IPS-18c (cell line): ENCODE results near the gene KLK3.
"Not testable (repeated sequence)": the region's sequence is repeated elsewhere in the genome, so short reads cannot be mapped to it uniquely, and the experiment has no call there.

Experiments
- H3K4me3 ChIP-seq: 2 replicates; pipeline ENCODE4 v1.7.0; 2013; ENCODE audit warnings: low read depth, mild to moderate bottlenecking, low read length, moderate library complexity; ENCODE audit not compliant: insufficient read depth
- H3K9me3 ChIP-seq: one replicate; pipeline ENCODE4 v1.6.1; 2013; ENCODE audit warnings: mild to moderate bottlenecking, low read length, moderate library complexity; ENCODE audit not compliant: control insufficient read depth, insufficient read depth

The KLK3 gene

DNA sequence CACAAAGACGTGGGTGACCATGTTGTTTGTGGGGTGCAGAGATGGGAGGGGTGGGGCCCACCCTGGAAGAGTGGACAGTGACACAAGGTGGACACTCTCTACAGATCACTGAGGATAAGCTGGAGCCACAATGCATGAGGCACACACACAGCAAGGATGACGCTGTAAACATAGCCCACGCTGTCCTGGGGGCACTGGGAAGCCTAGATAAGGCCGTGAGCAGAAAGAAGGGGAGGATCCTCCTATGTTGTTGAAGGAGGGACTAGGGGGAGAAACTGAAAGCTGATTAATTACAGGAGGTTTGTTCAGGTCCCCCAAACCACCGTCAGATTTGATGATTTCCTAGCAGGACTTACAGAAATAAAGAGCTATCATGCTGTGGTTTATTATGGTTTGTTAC, 24.1 kb downstream of the KLK3 start:
- Histone ChIP-seq H3K9me3 (no peaks in the 10 kb centered on the region), H3K4me3 (no peak overlapping the region)

DNA sequence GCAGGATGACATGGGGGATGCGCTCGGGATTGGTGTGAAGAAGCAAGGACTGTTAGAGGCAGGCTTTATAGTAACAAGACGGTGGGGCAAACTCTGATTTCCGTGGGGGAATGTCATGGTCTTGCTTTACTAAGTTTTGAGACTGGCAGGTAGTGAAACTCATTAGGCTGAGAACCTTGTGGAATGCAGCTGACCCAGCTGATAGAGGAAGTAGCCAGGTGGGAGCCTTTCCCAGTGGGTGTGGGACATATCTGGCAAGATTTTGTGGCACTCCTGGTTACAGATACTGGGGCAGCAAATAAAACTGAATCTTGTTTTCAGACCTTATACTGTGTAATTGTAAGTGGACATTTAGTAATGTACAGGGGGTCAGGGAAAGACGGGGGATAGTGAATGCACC, 25.5 kb downstream of the KLK3 start:
- H3K9me3 ChIP-seq, result no peaks in the 10 kb centered on the region
- H3K4me3 ChIP-seq, result no peak overlapping the region

DNA sequence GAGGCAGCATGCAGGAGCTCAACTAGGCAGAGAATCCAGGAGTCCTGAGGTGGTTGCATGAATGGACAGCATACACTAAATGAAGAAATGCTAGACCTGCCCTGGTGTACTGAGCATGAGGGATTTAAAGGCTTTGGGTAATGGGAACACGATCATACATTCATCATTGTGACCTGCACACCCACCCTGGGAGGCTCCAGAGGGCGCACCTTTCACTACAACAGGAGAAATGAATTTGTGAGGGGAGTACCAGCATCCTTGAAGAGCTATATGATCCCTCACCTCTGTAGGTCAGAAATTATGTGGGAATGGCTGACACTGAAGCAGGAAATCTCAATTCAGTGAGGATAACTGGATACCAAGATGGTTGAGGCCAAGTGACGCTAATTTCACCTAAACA, 27.5 kb downstream of the KLK3 start:
- Histone ChIP-seq H3K4me3 (no peak overlapping the region), H3K9me3 (no peaks in the 10 kb centered on the region)

DNA sequence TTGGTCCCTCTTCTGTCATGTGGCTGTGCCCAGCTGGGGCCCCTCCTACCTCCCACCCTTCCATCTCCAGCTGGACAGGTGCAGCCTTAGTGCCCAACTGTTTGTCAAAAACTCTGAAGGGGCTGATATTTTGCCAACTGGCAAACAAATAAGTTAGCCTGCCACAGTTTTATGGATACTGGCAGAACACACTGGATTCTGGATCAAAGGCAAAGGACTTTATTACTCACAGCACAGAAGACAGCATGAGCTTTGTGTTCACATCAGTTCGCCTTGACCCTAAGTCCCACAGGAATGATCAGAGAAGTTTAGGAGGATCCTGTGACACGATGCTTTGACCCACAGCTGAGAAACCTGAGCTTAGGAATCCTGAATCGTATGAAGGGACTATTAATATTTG, 34.9 kb downstream of the KLK3 start:
- H3K4me3 ChIP-seq, result no peak overlapping the region
- H3K9me3 ChIP-seq, result peaks cover 12% of the 10 kb centered on the region

DNA sequence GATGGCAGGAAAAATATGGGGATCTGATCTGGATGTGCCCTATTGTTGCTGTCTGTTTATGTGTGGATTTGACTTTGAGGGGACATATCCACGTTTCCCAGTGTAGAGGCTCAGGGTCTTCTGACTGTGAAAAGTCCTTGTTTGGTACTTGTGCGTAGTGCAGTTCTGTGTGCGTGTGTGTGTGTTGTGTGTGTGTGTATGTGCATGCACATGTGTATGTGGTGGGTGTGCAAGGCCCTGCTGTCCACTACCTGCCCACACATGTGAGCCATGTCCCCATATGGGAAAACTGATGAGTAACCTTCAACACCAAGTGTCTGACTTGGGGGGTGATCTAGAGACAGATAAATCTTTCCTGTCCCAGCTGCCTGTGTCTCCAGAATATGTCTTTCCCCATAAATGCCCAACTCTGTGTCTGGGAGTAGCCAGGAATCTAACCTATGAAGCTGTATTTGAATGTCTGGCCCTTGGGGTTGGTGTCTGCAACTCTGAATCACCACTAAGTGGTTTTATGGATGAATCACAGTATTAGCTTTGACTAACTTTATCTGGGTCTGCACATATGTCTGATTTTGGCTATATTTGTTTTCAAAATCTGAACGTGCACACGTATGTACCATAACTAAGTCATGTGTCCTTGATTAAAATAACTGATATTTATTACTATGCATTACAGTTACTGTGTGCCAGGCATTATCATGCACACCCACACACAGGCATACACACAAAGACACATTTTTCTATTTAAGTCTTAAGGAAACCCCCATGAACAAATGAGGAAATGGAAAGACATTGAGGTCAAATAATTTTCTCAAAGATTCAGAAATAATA, 35.9 kb downstream of the KLK3 start:
- H3K9me3 ChIP-seq, result peaks cover 13% of the 10 kb centered on the region
- no peak overlapping the region for H3K4me3 ChIP-seq

DNA sequence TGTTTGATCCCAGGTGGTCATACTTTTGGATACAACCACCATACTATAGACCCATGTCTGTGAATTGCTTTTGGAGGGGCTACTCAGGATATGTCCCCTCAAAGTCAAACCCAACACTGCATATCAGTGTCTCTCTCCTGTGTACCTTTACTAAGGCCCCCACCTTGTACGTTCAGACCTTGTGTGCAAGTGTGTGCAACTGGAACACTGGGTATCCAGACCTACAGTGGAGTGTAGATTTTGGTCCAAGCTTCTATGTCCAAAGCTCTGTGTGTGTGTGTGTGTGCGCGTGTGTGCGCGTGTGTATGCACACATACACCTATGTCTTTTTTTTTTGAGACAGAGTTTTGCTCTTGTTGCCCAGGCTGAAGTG, 36.5 kb downstream of the KLK3 start:
- H3K9me3 ChIP-seq, result peaks cover 13% of the 10 kb centered on the region
- no peak overlapping the region for H3K4me3 ChIP-seq

DNA sequence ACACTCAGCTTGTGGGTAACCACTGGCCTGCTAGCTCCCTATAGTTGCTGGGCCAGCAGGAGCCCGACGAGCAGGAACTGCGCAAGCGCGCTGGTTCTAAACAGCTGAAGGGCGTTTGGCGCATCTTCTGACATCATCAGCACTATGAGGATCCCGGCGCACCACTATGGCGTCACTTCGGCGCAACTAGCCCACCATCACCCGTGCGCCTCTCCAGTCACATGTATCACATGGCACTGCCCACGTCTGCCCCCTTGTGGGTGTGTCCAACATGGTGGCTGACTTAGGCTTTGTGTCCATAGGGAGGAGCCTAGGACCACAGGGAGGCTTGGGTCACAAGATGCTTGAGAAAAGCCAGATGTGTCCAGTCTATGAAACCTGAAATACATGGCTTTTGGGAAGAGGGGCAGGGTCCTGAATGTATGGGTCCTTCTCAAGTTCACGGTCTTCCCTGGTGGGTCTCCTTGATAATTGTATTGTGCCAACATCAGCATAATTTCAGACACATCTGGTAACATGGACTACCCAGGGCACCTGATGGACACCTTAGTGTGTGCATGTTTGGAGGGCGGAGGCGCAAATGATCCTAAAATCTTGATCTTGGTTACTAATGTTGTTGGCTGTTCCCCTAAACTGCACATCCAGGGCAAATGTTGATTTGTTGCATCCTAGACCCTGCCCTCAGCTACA, 38.5 kb downstream of the KLK3 start:
- H3K9me3 ChIP-seq, result peaks cover 13% of the 10 kb centered on the region
- H3K4me3 ChIP-seq, result no peak overlapping the region

DNA sequence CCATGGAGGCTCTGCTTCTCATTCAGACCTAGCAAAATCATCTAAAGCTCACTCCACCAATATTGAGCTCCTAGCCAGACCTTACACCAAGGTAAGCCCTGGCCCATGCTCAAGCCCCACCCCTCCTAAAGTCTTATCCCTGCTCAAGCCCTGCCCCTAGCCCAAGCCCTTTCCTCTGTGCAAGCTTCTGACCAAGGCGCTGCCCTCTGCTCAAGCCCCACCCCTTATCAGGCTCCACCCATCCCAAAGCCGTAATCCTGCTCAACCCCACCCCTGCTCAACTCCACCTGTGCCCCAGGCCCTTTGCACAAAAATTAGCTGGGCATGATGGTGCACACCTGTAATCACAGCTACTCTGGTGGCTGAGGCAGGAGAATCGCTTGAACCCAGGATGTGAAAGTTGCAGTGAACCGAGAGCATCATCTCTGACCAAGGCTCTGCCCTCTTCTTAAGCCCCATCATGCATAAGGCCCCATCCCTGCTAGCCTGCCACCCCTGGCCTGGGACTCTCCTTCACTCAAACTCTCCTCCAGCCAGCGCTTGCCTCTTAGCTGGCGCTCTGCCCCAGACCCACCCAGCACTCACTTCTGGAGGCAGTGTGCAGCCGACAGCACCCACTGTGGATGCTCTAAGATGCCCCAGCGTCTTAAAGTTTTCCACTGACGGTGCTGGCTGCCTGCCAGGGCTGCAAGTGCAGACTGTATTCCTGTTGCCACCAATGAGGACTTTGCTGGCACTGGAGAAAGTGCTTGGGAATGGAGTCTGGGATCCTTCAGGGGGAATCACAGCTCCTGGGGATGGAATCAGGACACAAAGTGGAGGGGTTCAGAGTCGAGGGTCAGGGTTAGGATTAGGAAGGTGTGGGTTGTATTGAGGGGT, 40.0 kb downstream of the KLK3 start:
- Histone ChIP-seq H3K4me3 (no peak overlapping the region), H3K9me3 (peaks cover 13% of the 10 kb centered on the region)

DNA sequence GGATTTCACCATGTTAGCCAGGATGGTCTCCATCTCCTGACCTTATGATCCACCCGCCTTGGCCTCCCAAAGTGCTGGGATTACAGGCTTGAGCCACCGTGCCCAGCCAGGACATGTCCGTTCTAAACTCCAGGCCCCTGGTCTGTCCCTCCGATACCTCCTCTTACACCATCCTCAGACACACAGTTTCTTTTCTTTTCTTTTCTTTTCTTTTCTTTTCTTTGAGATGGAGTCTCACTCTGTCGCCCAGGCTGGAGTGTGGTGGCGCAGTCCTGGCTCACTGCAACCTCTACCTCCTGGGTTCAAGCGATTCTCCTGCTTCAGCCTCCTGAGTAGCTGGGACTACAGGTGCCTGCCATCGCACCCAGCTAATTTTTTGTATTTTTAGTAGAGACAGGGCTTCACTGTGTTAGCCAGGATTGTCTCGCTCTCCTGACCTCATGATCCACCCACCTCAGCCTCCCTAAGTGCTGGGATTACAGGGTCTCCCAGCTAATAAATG, 41.4 kb downstream of the KLK3 start:
- H3K9me3 ChIP-seq, result peaks cover 13% of the 10 kb centered on the region
- H3K4me3 ChIP-seq, result not testable (repeated sequence)

DNA sequence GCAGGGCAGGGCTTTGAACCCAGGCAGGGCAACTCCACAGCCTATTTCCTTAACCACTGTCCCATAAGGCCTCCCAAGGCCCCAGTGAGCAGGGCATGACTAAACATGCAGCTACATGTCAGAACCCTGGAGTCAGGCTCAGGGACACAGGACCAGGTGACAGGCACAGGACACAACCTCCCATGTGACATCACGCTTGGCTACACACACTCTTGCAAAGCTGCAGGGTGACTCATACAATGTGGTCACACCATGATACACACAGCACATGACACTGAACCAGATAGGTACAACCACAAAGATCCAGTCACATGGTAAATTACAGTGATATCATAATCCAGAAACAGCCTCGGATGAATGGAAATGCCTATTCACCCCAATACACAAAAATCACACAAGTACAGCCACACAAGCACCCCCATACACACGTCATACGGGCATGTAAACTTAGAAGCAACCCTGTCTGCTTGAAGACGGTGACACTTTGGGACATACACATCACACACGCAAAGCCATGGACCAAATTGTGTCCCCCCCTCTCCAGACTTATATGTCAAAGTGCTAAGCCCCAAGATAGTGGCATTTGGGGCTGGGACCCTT, 42.0 kb downstream of the KLK3 start:
- H3K4me3 ChIP-seq, result no peak overlapping the region
- peaks cover 11% of the 10 kb centered on the region for H3K9me3 ChIP-seq

DNA sequence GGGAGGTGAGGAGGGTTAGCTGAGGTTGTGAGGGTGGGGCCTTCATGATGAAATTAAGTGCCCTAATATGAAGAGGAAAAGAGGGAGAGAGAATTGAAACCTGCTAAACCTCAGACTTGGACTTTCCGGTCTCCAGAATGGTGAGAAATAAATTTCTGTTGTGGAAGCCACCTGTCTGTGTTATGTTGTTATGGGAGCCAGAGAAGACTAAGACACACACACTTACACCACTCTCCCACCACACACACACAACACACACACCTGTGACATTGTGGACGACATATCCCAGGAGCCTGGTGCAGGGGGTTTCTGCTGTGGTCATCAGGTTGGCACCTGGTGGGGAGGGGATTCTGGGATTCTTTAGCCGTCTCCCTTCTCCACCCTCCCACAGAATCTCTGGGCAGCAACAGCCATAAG, 42.5 kb downstream of the KLK3 start:
- Histone ChIP-seq H3K9me3 (peaks cover 10% of the 10 kb centered on the region), H3K4me3 (no peak overlapping the region)

DNA sequence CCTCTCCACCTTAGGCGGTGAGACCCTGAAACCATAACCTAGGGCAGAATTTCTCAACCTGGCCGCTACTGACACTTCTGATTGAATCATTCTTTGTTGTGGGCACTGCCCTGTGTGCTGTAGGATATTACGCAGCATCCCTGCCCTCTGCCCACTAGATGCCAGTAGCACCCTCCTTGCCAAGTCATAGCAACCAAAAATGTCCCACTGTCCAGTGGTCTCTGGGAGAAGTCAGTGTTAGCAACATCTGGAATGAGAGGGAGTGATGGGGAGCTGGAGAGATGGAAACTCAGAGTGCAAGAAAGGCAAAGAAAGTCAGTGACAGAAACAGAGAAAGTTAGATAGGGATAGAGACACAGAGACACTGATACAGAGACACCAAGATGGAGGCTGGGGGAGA, 42.9 kb downstream of the KLK3 start:
- Histone ChIP-seq H3K4me3 (no peak overlapping the region), H3K9me3 (peaks cover 8% of the 10 kb centered on the region)

DNA sequence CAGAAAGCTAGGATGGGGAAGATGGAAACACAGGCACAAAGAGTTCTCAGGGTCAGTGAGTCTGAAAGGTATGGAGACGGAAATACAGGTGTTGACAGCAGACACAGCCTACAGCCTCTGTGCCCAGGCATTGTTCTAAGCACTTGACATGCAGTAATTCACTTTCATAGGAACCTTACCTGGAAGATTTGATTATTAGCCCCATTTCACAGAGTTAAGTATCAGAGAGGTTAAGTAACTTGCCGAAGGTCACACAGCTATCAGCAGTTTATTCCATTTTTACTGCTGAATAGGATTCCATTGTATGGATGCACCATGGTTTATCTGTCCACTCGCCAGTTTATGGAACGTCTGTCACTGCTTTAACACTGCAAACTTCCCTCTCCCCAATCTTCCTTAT, 43.3 kb downstream of the KLK3 start:
- H3K9me3 ChIP-seq, result peaks cover 6% of the 10 kb centered on the region

DNA sequence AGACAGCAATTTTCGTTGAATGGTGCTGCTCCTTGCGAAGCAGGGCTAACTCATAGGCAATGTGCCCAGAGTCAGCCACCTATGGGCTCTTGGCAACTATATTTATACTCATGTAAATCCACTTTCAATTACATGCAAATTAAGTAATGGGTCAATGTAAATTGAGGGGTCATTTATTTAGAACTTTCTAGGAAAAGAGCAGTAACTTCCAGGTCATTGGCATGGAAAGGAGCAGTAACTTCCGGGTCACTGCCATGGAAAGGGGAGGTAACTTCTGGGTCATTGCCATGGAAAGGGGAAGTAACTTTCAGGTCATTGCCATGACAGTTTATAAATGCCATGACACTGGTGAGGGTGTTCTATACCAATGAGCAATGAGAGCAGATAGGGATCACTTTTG, 44.9 kb downstream of the KLK3 start:
- Histone ChIP-seq H3K4me3 (no peak overlapping the region), H3K9me3 (peaks cover 1% of the 10 kb centered on the region)

More for the DNA sequence above, 43.3 kb downstream of the KLK3 start:
- H3K4me3 ChIP-seq, result no peak overlapping the region

DNA sequence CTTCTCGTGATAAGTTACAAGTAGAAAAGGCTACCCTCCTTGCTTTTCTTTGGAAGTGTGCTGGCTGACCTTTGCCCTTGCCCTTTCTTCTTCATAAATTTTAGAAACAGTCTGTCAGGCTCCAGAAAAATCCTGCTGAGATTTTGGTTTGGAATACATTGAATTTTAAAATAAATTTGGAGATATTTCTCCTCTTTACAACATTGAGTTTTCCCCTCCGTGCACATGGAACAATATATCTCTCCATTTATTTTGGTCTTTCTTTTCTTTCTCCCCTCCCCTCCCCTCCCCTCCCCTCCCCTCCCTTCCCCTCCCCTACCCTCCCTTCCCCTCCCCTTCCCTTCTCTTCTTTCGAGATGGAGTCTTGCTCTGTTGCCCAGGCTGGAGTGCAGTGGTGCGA, 47.9 kb downstream of the KLK3 start:
- Histone ChIP-seq H3K4me3 (no peak overlapping the region), H3K9me3 (no peaks in the 10 kb centered on the region)

DNA sequence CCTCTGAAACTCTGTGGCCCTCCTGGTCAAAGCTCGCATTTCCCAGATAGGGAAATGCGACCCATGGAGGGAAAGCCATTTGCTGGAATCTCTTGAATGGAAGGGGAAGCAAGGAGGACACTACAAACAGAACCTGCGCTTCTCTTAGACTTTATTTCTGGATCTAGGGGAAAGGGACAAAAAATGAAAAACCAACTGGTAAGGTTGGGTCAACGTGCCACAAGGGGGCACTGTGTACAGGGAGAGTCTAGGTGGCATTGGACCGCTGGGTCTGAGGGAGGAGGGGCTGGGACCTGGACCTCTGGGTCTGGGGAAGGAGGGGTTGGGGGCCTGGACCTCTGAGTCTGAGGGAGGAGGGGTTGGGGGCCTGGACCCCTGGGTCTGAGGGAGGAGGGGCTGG, 51.5 kb downstream of the KLK3 start:
- Histone ChIP-seq H3K4me3 (no peak overlapping the region), H3K9me3 (no peaks in the 10 kb centered on the region)

DNA sequence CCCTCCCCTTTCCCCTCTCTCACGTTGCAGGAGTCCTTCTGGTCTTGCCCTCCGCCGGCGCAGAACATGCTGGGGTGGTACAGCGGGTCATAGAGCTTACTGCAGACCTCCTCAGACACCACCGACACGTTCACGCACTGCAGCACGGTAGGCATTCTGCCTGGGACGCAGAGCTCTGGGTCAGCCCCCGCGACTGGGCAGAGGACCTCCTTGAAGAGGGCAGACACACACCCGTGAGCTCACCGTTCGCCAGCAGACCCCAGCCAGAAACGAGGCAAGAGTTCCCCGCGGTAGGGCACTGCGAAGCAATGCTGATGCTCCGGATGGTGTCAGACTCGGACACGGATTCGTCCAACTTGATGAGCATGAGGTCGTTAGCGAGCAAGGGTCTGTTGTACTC, 53.6 kb downstream of the KLK3 start:
- no peaks in the 10 kb centered on the region for H3K9me3 ChIP-seq

More for the DNA sequence above, 53.6 kb downstream of the KLK3 start:
- H3K4me3 ChIP-seq, result no peak overlapping the region
